LoVo (cell line): ENCODE data around the gene TIMM29.
"Not testable (repeated sequence)": the region's sequence is repeated elsewhere in the genome, so short reads cannot be mapped to it uniquely, and the experiment has no call there.

ENCODE experiments used
- DNase-seq: peaks from one replicate; pipeline ENCODE4 v3.0.0-alpha.2; 2016; ENCODE audit warnings: low spot score

The TIMM29 gene

GRCh38 chr19:10912619-10913018 lies 16.0 kb upstream of the TIMM29 start:
- no peak for DNase-seq

GRCh38 chr19:10913716-10914340 lies 14.8 kb upstream of the TIMM29 start:
- DNase-seq: no peak

- no peak for DNase-seq
These were observed 13.2 kb upstream of the TIMM29 start for GRCh38 chr19:10915130-10916091.

- no peak for DNase-seq
These were observed 12.0 kb upstream of the TIMM29 start for GRCh38 chr19:10916602-10917001.

GRCh38 chr19:10918359-10918758 lies 10.3 kb upstream of the TIMM29 start:
- DNase-seq: no peak

- DNase-seq: no peak
These were observed 9.0 kb upstream of the TIMM29 start for GRCh38 chr19:10919352-10920287.

- DNase-seq: no peak
These were observed 8.3 kb upstream of the TIMM29 start for GRCh38 chr19:10920288-10920655.

GRCh38 chr19:10920781-10921180 lies 7.8 kb upstream of the TIMM29 start:
- no peak for DNase-seq

GRCh38 chr19:10921199-10921909 lies 7.3 kb upstream of the TIMM29 start:
- no peak for DNase-seq

GRCh38 chr19:10921910-10922637 lies 6.5 kb upstream of the TIMM29 start:
- no peak for DNase-seq

- no peak for DNase-seq
These were observed 6.0 kb upstream of the TIMM29 start for GRCh38 chr19:10922638-10923014.

GRCh38 chr19:10923260-10924112 lies 5.1 kb upstream of the TIMM29 start:
- no peak for DNase-seq

- no peak for DNase-seq
These were observed 4.0 kb upstream of the TIMM29 start for GRCh38 chr19:10924597-10924996.

GRCh38 chr19:10927730-10928562 lies 665 bp upstream of the TIMM29 start:
- DNase-seq: no peak

- no peak for DNase-seq
These were observed 787 bp downstream of the TIMM29 start for GRCh38 chr19:10929402-10929794.

GRCh38 chr19:10935371-10936059 lies 6.9 kb downstream of the TIMM29 start:
- no peak for DNase-seq

- DNase-seq: peak; percentile 79
These were observed 8.1 kb downstream of the TIMM29 start for GRCh38 chr19:10936661-10937084.

- not testable (repeated sequence) for DNase-seq
These were observed 13.0 kb downstream of the TIMM29 start for GRCh38 chr19:10941649-10942048.
